NB4 (cell line): ENCODE measurements around the gene SPEF1.

Experiments used
- CTCF ChIP-seq: IDR thresholded peaks from one replicate; pipeline ENCODE4 v1.5.1; 2012; ENCODE audit warnings: low read depth, low read length
- MAX ChIP-seq: IDR thresholded peaks from 2 replicates; pipeline ENCODE4 v1.6.1; 2011; ENCODE audit warnings: low read depth, low read length
- POLR2A ChIP-seq: IDR thresholded peaks from 2 replicates; pipeline ENCODE4 v1.6.1; 2011; ENCODE audit warnings: mild to moderate bottlenecking; ENCODE audit not compliant: insufficient read length; ENCODE audit errors: extremely low read depth

- TF ChIP-seq CTCF (no peak), POLR2A (no peak), MAX (no peak)
Observed at GRCh38 chr20:3731944-3732326, 49.3 kb downstream of the SPEF1 start.
